H1 (cell line): ENCODE measurements around the gene QDPR.

Source experiments
- EGR1 ChIP-seq: IDR thresholded peaks from 2 replicates; pipeline ENCODE4 v1.6.1; 2011; ENCODE audit warnings: low read depth, low read length, borderline replicate concordance
- EP300 ChIP-seq, 2 experiments: IDR thresholded peaks; 1 replicate in 1 of 2; 2 replicates in 1 of 2; pipeline ENCODE4 v1.6.1; 2011 to 2012; ENCODE audit warnings: low read depth in 2 of 2, low read length in 2 of 2, mild to moderate bottlenecking in 2 of 2, borderline replicate concordance in 1 of 2, inconsistent platforms in 1 of 2, moderate library complexity in 1 of 2
- EZH2 ChIP-seq: fragments of 200-600 bp; sonication (generic); IDR thresholded peaks from 2 replicates; pipeline ENCODE4 v1.7.1; 2012; ENCODE audit warnings: low read depth, mild to moderate bottlenecking, moderate library complexity, low read length, inconsistent platforms; ENCODE audit not compliant: severe bottlenecking
- JUND ChIP-seq: IDR thresholded peaks from 2 replicates; pipeline ENCODE4 v1.6.1; 2011; ENCODE audit warnings: mild to moderate bottlenecking, improper control_type of control experiment, low read length
- POLR2A ChIP-seq, 2 experiments: IDR thresholded peaks; 1 replicate in 1 of 2; 2 replicates in 1 of 2; pipeline ENCODE4 v1.6.1; 2011; ENCODE audit warnings: low read depth in 2 of 2, low read length in 2 of 2, mild to moderate bottlenecking in 2 of 2; ENCODE audit errors: control extremely low read depth in 1 of 2
- POLR2AphosphoS5 ChIP-seq: IDR thresholded peaks from 2 replicates; pipeline ENCODE4 v1.6.1; 2011; ENCODE audit warnings: low read depth, low read length
- RFX5 ChIP-seq: IDR thresholded peaks from 2 replicates; pipeline ENCODE4 v1.6.1; 2011; ENCODE audit warnings: low read depth, low read length, improper control_type of control experiment, borderline replicate concordance
- SP1 ChIP-seq: IDR thresholded peaks from 2 replicates; pipeline ENCODE4 v1.6.1; 2011; ENCODE audit warnings: low read depth, low read length
- SRF ChIP-seq: IDR thresholded peaks from 2 replicates; pipeline ENCODE4 v1.6.1; 2011; ENCODE audit warnings: mild to moderate bottlenecking, low read depth, low read length, moderate library complexity
- TCF12 ChIP-seq: IDR thresholded peaks from 2 replicates; pipeline ENCODE4 v1.6.1; 2011; ENCODE audit warnings: low read depth, mild to moderate bottlenecking, low read length
- TEAD4 ChIP-seq: IDR thresholded peaks from 2 replicates; pipeline ENCODE4 v1.6.1; 2012; ENCODE audit warnings: low read depth, low read length, inconsistent platforms, mixed read lengths
- TF ChIP-seq, protein P1 (sequence below), 3 experiments: IDR thresholded peaks; 1 replicate in 2 of 3; 2 replicates in 1 of 3; pipeline versions ENCODE4 v1.5.1 to v1.6.1; 2011; ENCODE audit warnings: low read length in 3 of 3, mild to moderate bottlenecking in 3 of 3, inconsistent platforms in 2 of 3, low read depth in 1 of 3, moderate library complexity in 1 of 3; ENCODE audit not compliant: insufficient read depth in 1 of 3; ENCODE audit errors: control extremely low read depth in 1 of 3
- TF ChIP-seq, protein P2 (sequence below): IDR thresholded peaks from 2 replicates; pipeline ENCODE4 v1.6.1; 2011; ENCODE audit warnings: low read length, improper control_type of control experiment
- TF ChIP-seq, protein P3 (sequence below): fragments of 300-600 bp; sonication (generic); IDR thresholded peaks from 2 replicates; pipeline ENCODE4 v1.7.1; 2012; ENCODE audit warnings: low read length, moderate library complexity, mild to moderate bottlenecking, inconsistent platforms; ENCODE audit not compliant: insufficient replicate concordance

DNA sequence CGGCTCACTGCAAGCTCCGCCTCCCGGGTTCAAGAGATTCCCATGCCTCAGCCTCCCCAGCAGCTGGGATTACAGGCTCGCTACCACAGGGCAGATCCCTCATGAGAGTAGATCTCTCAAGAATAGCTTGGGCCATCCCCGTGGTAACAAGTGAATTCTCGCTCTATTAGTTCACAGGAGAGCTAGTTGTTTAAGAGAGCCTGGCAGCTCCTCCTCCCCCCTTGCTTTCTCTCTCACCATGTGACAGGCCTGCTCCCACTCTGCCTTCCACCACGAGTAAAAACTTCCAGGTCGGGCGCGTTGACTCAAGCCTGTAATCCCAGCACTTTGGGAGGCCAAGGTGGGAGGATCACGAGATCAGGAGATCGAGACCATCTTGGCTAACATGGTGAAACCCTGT lies 34.8 kb upstream of the QDPR start:
- no peak for TF ChIP-seq POLR2A (IDR thresholded peaks at IDR 0.05; ENCODE audit: control extremely low read depth in 1 of 2, low read depth in 2 of 2, low read length in 2 of 2)
- TF ChIP-seq SP1 = no peak
- no peak for TF ChIP-seq POLR2AphosphoS5
- TF ChIP-seq EP300 (IDR thresholded peaks at IDR 0.05; ENCODE audit: borderline replicate concordance in 1 of 2, low read depth in 2 of 2, low read length in 2 of 2) = no peak
- TF ChIP-seq TEAD4 = no peak
- TF ChIP-seq, protein P1, sequence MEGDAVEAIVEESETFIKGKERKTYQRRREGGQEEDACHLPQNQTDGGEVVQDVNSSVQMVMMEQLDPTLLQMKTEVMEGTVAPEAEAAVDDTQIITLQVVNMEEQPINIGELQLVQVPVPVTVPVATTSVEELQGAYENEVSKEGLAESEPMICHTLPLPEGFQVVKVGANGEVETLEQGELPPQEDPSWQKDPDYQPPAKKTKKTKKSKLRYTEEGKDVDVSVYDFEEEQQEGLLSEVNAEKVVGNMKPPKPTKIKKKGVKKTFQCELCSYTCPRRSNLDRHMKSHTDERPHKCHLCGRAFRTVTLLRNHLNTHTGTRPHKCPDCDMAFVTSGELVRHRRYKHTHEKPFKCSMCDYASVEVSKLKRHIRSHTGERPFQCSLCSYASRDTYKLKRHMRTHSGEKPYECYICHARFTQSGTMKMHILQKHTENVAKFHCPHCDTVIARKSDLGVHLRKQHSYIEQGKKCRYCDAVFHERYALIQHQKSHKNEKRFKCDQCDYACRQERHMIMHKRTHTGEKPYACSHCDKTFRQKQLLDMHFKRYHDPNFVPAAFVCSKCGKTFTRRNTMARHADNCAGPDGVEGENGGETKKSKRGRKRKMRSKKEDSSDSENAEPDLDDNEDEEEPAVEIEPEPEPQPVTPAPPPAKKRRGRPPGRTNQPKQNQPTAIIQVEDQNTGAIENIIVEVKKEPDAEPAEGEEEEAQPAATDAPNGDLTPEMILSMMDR (IDR thresholded peaks at IDR 0.05; ENCODE audit: control extremely low read depth in 1 of 3, insufficient read depth in 1 of 3, low read depth in 1 of 3, low read length in 3 of 3) = no peak
- TF ChIP-seq, protein P2, sequence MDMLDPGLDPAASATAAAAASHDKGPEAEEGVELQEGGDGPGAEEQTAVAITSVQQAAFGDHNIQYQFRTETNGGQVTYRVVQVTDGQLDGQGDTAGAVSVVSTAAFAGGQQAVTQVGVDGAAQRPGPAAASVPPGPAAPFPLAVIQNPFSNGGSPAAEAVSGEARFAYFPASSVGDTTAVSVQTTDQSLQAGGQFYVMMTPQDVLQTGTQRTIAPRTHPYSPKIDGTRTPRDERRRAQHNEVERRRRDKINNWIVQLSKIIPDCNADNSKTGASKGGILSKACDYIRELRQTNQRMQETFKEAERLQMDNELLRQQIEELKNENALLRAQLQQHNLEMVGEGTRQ = no peak
- no peak for TF ChIP-seq TCF12
- no peak for TF ChIP-seq RFX5
- TF ChIP-seq JUND = no peak
- no peak for TF ChIP-seq SRF
- TF ChIP-seq, protein P3, sequence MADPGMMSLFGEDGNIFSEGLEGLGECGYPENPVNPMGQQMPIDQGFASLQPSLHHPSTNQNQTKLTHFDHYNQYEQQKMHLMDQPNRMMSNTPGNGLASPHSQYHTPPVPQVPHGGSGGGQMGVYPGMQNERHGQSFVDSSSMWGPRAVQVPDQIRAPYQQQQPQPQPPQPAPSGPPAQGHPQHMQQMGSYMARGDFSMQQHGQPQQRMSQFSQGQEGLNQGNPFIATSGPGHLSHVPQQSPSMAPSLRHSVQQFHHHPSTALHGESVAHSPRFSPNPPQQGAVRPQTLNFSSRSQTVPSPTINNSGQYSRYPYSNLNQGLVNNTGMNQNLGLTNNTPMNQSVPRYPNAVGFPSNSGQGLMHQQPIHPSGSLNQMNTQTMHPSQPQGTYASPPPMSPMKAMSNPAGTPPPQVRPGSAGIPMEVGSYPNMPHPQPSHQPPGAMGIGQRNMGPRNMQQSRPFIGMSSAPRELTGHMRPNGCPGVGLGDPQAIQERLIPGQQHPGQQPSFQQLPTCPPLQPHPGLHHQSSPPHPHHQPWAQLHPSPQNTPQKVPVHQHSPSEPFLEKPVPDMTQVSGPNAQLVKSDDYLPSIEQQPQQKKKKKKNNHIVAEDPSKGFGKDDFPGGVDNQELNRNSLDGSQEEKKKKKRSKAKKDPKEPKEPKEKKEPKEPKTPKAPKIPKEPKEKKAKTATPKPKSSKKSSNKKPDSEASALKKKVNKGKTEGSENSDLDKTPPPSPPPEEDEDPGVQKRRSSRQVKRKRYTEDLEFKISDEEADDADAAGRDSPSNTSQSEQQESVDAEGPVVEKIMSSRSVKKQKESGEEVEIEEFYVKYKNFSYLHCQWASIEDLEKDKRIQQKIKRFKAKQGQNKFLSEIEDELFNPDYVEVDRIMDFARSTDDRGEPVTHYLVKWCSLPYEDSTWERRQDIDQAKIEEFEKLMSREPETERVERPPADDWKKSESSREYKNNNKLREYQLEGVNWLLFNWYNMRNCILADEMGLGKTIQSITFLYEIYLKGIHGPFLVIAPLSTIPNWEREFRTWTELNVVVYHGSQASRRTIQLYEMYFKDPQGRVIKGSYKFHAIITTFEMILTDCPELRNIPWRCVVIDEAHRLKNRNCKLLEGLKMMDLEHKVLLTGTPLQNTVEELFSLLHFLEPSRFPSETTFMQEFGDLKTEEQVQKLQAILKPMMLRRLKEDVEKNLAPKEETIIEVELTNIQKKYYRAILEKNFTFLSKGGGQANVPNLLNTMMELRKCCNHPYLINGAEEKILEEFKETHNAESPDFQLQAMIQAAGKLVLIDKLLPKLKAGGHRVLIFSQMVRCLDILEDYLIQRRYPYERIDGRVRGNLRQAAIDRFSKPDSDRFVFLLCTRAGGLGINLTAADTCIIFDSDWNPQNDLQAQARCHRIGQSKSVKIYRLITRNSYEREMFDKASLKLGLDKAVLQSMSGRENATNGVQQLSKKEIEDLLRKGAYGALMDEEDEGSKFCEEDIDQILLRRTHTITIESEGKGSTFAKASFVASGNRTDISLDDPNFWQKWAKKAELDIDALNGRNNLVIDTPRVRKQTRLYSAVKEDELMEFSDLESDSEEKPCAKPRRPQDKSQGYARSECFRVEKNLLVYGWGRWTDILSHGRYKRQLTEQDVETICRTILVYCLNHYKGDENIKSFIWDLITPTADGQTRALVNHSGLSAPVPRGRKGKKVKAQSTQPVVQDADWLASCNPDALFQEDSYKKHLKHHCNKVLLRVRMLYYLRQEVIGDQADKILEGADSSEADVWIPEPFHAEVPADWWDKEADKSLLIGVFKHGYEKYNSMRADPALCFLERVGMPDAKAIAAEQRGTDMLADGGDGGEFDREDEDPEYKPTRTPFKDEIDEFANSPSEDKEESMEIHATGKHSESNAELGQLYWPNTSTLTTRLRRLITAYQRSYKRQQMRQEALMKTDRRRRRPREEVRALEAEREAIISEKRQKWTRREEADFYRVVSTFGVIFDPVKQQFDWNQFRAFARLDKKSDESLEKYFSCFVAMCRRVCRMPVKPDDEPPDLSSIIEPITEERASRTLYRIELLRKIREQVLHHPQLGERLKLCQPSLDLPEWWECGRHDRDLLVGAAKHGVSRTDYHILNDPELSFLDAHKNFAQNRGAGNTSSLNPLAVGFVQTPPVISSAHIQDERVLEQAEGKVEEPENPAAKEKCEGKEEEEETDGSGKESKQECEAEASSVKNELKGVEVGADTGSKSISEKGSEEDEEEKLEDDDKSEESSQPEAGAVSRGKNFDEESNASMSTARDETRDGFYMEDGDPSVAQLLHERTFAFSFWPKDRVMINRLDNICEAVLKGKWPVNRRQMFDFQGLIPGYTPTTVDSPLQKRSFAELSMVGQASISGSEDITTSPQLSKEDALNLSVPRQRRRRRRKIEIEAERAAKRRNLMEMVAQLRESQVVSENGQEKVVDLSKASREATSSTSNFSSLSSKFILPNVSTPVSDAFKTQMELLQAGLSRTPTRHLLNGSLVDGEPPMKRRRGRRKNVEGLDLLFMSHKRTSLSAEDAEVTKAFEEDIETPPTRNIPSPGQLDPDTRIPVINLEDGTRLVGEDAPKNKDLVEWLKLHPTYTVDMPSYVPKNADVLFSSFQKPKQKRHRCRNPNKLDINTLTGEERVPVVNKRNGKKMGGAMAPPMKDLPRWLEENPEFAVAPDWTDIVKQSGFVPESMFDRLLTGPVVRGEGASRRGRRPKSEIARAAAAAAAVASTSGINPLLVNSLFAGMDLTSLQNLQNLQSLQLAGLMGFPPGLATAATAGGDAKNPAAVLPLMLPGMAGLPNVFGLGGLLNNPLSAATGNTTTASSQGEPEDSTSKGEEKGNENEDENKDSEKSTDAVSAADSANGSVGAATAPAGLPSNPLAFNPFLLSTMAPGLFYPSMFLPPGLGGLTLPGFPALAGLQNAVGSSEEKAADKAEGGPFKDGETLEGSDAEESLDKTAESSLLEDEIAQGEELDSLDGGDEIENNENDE = no peak
- no peak for TF ChIP-seq EZH2
- no peak for TF ChIP-seq EGR1
